AG04450 (cell line): ENCODE results near the gene NRCAM. TPM values are rescaled to one million over a fixed set of nuclear protein-coding genes. Genes with fewer than 3 reads are reported as not detected.

ENCODE experiments used
- CTCF ChIA-PET: fragments of 300-600, 350-600 bp; formaldehyde crosslinking; extraction: SDS; loops from one replicate; lab custom pipeline; 2022; ENCODE audit warnings: antibody characterized with exemption, inconsistent platforms; lab: Charles Lee
- POLR2A ChIA-PET: fragments of 350-600 bp; formaldehyde crosslinking; extraction: SDS; loops from one replicate; lab custom pipeline; 2021; ENCODE audit warnings: antibody characterized with exemption, inconsistent platforms; lab: Yijun Ruan, JAX
- DNase-seq: peaks from one replicate; pipeline ENCODE4 v3.0.0-alpha.2; 2011; ENCODE audit warnings: low read depth, low spot score
- H3K27ac ChIP-seq: one replicate; pipeline ENCODE4 v1.5.1; 2012; ENCODE audit warnings: low read depth, low read length, control low read depth
- H3K27me3 ChIP-seq: one replicate; pipeline ENCODE4 v1.6.0; 2012; ENCODE audit warnings: low read length; ENCODE audit not compliant: control insufficient read depth, insufficient read depth
- H3K4me3 ChIP-seq: 2 replicates; pipeline ENCODE4 v1.5.1; 2011; ENCODE audit warnings: mild to moderate bottlenecking, low read depth, low read length, control low read depth
- H3K9me3 ChIP-seq: 2 replicates; pipeline ENCODE4 v1.5.1; 2012; ENCODE audit warnings: low read length; ENCODE audit not compliant: control insufficient read depth, insufficient read depth
- polyA plus RNA-seq: library from polyadenylated mRNA; depleted of rRNA; stranded (reverse); fragments of >200 nt; gene quantifications from 2 replicates; pipeline ENCODE4 v1.2.3, GENCODE V29; 2011
- TF ChIP-seq, protein P1 (sequence below): IDR thresholded peaks from 2 replicates; pipeline ENCODE4 v1.5.1; 2011; ENCODE audit warnings: low read depth, low read length, control low read depth, inconsistent platforms

Gene NRCAM
- polyA plus RNA-seq, 1 experiment = 0.66 TPM

DNA sequence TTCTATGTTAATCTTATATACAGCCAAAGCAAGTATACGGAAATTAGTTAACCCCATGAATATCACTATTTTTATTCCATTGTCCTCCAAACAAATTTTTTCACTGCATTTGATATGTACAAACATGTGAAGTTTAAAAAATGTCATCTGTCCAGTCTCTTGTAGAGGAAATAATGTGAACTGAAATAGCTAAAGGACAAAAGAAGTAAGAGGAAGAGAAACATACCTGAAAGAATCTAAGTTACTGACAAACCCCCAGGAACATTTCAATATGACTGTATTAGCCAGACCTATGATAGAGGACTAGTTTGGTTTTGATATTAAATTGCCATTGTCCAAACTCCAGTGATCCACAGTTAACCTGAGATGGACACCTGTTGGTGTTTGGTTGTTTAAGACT is 80.6 kb downstream of the NRCAM start:
- no peak overlapping the region for H3K4me3 ChIP-seq
- no peak overlapping the region for H3K27ac ChIP-seq
- POLR2A ChIA-PET = no interaction called here
- TF ChIP-seq, protein P1, sequence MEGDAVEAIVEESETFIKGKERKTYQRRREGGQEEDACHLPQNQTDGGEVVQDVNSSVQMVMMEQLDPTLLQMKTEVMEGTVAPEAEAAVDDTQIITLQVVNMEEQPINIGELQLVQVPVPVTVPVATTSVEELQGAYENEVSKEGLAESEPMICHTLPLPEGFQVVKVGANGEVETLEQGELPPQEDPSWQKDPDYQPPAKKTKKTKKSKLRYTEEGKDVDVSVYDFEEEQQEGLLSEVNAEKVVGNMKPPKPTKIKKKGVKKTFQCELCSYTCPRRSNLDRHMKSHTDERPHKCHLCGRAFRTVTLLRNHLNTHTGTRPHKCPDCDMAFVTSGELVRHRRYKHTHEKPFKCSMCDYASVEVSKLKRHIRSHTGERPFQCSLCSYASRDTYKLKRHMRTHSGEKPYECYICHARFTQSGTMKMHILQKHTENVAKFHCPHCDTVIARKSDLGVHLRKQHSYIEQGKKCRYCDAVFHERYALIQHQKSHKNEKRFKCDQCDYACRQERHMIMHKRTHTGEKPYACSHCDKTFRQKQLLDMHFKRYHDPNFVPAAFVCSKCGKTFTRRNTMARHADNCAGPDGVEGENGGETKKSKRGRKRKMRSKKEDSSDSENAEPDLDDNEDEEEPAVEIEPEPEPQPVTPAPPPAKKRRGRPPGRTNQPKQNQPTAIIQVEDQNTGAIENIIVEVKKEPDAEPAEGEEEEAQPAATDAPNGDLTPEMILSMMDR = no peak
- CTCF ChIA-PET = no interaction called here
- no peaks in the 10 kb centered on the region for H3K27me3 ChIP-seq
- no peak for DNase-seq
- no peaks in the 10 kb centered on the region for H3K9me3 ChIP-seq

- CTCF ChIA-PET = no interaction called here
These were observed 81.3 kb downstream of the NRCAM start for GRCh38 chr7:108374899-108375298.

GRCh38 chr7:108372618-108373017 is 83.6 kb downstream of the NRCAM start:
- Histone ChIP-seq H3K27ac (no peak overlapping the region), H3K4me3 (no peak overlapping the region), H3K9me3 (no peaks in the 10 kb centered on the region), H3K27me3 (no peaks in the 10 kb centered on the region)
- POLR2A ChIA-PET = no interaction called here
- no peak for DNase-seq
- CTCF ChIA-PET = no interaction called here
- TF ChIP-seq, protein P1 = no peak

More at GRCh38 chr7:108374899-108375298, 81.3 kb downstream of the NRCAM start:
- DNase-seq = no peak
- Histone ChIP-seq H3K4me3 (no peak overlapping the region), H3K27me3 (no peaks in the 10 kb centered on the region), H3K9me3 (no peaks in the 10 kb centered on the region), H3K27ac (no peak overlapping the region)
- TF ChIP-seq, protein P1 = no peak
- POLR2A ChIA-PET = no interaction called here

DNA sequence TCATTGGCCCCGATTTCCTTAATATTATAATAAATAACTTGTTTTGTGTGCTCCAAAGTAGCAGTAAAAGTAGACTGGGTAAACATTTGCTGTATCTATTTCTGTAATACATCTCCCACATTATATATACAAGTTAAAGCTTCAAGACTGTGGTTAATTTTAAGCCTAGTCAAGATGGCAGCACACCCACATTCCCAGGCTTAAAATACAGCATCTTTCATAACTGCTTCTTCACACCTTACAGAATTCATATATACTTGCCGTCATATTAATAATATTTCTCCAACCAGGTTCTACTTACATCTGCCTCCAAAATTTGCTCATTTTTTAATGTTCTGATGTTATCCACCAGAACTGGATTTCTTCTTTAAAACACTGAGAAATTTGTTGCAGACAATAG is 85.6 kb downstream of the NRCAM start:
- Histone ChIP-seq H3K9me3 (no peaks in the 10 kb centered on the region), H3K4me3 (no peak overlapping the region), H3K27ac (no peak overlapping the region), H3K27me3 (no peaks in the 10 kb centered on the region)
- TF ChIP-seq, protein P1 = no peak
- DNase-seq = no peak
- ChIA-PET POLR2A (no interaction called here), CTCF (no interaction called here)

DNA sequence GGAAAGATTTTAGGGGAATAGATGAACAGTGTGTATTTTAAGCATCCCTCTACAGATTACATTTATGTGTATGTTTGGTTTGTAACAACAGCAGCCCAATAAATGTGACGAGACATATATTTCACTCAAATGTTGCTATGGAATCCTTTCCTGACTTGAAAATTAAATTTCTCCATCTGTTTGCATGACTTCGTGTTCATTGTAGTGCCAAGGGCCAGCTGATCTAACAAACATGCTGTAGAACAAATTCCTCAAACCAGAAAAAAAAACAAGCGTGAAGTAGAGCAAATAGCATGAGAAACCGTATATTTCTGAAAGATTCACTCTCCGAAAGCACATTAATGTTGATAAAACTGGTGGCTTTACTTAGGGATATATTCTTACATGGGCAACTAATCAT is 87.8 kb downstream of the NRCAM start:
- no peak for DNase-seq
- TF ChIP-seq, protein P1 = no peak
- Histone ChIP-seq H3K27ac (no peak overlapping the region), H3K27me3 (no peaks in the 10 kb centered on the region), H3K4me3 (no peak overlapping the region), H3K9me3 (no peaks in the 10 kb centered on the region)
- CTCF ChIA-PET = no interaction called here
- POLR2A ChIA-PET = no interaction called here
